ENCODE results near the gene C12orf43.

The C12orf43 gene

DNA sequence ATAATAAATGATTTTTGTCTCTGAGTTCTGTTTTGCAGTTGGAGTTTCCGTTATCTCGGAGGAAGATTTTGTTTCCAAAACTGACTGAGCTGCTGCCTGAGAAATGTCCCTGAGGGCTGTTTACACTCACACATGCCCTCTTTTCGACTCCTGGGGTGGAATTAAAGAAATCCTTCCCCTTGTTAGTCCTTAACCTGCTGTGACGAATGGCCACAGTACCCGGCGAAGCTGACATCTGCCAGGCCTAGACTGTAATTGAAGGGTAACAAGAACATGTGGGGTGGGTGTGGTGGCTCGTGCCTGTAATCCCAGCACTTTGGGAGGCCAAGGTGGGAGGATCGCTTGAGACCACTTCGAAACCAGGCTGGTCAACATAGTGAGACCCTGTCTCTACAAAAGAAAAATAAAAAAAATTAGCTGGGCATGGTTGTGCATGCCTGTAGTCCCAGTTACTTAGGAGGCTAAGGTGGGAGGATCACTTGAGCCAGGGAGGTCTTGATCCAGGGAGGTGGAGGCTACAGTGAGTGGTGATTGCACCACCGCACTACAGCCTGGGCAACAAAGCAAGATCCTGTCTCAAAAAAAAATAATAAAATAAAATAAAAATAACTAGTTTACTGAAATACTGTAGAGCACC lies 14.4 kb upstream of the C12orf43 start:
- DNase-seq (ENCODE audit: low spot score), result no peak

DNA sequence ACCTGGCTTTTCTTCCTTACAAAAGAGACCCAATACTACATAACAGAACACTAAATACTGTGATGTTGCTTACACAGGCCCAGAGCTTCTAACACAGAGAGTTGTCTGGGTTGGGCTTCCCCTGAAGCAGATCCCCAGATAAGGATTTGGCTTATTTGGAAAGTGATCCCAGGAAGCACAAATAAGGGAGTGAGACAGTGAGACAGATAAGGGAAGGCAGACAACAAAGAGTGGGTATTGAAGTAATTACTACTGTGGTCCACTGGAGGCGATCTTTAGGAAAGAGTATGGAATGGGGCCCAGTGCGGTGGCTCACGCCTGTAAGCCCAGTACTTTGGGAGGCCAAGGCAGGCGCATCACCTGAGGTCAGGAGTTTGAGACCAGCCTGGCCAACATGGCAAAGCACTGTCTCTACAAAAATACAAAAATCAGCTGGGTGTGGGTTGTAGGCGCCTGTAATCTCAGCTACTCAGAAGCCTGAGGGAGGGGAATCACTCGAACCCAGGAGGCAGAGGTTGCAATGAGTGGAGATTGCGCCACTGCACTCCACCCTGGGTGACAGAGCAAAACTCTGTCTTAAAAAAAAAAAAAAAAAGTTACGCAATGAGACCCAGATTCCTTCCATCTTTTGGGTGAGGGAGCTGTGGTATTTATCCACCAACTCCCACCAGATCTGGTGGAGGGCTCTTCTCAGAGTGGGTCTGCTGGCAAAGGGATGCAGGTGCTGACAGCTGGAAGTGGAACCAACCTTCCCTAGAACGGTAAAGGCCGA lies 10.2 kb upstream of the C12orf43 start:
- no peak for DNase-seq (ENCODE audit: low spot score)

DNA sequence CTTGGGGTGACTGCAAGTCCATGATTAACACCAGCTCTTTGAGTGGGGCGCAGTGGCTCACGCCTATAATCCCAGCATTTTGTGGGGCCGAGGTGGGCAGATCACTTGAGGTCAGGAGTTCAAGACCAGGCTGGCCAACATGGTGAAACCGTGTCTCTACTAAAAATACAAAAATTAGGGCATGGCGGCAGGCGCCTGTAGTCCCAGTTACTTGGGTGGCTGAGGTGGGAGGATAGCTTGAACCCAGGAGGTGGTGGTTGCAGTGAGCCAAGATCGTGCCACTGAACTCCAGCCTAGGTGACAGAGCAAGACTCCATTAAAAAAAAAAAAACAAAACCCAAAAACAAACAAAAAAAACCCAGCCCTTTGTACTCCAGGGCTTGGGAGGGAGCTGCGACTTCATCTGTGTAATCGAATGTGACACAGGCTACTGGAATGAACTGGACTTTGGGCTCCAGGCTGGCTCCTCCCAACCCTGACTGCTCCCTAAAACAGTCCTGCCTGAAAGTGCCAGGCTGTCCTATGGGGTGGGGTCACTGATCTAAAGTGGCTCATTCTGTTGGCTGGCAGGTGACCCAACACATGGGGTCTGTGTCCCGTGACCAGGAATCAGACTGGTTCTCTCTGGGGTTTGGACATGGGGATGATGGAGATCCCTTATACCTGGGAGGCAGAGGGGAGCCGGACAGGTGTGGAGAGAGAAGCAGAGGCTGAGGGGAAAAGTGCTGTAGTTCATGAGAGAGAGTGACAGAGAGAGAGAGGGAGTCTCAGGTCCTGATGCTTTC lies 9.3 kb upstream of the C12orf43 start:
- DNase-seq (ENCODE audit: low spot score), result no peak

DNA sequence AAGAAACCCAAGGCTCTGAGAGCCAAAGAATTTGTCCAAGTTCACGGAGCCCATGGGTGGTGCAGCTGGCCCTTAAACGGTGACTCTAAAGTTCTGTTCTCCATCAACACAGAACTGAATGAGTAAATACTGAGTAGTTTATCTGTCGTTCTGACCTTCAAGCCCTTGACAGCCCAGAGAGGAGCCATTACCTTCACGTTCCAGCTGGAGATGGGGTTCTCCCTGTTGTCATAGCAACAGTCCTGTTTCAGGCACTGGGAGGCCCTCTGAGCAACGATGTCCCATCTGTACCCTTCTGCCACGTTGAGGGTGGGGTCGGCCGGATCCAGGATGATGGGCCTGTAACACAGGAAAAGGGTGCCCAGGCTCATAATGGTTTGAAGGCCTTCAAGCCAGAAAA lies 7.5 kb upstream of the C12orf43 start:
- DNase-seq (ENCODE audit: low spot score), result no peak

DNA sequence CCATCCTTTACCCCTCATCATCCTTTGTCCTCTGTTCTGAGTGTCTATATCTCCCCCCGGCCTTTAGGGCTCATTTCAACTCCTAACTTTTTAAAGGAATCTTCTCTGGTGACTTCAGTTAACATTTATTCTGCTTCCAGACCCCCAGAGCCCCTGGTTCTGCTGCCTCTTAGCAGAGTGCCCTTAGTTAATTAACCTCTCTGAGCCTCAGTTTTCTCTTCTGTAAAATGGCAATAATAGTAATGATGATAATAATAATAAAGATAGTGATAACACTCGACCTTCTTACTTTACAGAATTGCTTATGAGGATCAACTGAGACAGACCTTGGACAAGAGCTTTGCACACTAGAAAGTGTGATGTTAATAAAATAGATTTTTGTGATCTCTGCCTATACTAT lies 6.4 kb upstream of the C12orf43 start:
- DNase-seq (ENCODE audit: low spot score), result no peak

DNA sequence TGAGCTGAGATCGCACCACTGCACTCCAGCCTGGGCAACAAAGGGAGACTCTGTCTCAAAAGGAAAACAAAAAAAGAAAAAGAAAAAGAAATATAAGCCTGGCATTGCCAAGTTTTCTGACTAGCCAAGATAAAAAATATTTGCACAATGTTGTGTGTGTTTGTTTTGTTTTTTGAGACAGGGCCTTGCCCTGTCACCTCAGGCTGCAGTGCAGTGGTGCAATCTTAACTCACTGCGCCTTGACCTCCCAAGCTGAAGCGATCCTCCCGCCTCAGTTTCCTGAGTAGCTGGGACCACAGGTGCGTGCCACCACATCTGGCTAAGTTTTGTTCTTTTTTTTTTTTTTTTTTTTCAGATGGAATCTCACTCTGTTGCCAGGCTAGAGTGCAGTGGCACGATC lies 5.5 kb upstream of the C12orf43 start:
- no peak for DNase-seq (ENCODE audit: low spot score)

DNA sequence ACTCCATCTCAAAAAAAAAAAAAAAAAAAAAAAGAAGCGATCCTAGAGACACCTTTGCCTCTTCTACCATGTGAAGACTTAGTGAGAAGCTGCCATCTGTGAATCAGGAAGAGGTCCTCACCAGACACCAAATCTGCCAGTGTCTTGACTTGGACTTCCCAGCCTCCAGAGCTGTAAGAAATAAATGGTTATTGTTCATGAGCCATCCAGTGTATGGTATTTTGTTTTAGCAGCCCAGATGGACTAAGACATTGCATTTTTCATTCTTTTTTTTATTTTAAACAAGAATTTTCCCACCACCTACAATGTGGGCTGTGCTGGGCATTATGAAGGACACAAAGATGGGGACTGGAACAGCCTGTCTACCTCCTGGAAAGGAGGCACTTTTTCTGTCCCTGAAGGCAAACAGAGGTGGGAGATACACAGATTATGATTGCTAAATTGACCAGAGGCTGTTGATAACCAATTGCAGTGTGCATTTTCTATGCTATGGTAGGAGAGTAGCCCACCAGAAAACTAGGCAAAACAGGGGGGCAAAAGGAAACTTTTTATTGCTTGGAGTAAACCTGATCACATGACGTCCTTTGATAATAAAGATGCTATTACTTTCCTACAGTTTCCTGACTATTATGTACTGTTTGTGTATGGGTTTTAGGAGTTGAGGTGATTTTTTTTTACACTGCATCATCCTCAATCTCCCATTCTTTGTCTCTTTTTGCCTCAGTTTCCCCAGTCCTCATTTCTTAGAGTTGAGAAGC lies 2.8 kb upstream of the C12orf43 start:
- DNase-seq (ENCODE audit: low spot score), result no peak

DNA sequence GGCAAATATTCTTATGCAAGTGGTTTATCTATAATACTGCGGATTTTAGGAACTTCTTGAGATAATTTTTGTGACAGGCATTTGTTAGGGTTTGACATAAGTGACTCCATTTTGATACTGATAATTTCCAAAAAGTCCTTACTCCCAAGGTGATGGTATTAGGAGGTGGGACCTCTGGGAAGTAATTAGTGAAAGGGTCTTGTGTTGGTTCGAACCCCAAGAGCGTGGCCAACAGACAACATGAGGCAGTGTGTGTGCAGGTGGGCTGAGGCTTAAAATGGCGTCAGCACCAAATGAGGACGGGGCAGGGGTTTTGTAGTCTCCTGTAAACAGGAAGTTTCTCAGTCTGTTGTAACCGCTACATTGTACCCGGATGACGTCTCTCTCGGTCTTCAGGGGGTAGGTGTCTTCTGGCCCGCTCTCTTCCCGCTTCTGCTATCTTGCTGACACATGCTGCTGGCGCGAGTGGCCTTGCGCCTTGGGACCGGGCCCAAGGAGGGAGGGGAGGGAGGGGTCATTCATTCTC lies 1.7 kb upstream of the C12orf43 start:
- DNase-seq (ENCODE audit: low spot score), result no peak

DNA sequence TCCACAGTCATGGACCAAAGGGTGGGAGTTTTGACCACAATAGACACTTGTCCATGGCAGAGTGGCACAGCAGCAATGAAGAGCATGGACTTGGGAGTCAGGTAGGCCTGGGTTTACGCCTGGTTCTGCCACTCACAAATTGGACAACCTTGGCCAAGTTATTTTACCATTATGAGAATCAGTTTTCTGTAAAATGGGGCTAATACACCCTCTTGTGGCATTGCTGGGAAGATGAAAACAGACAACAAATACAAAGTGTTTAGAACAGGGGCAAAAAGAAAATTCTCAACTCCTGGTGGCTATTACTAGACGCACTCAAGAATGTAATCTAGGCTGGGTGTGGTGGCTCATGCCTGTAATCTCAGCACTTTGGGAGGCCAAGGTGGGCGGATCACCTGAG lies 2.6 kb downstream of the C12orf43 start:
- DNase-seq (ENCODE audit: low spot score), result no peak

DNA sequence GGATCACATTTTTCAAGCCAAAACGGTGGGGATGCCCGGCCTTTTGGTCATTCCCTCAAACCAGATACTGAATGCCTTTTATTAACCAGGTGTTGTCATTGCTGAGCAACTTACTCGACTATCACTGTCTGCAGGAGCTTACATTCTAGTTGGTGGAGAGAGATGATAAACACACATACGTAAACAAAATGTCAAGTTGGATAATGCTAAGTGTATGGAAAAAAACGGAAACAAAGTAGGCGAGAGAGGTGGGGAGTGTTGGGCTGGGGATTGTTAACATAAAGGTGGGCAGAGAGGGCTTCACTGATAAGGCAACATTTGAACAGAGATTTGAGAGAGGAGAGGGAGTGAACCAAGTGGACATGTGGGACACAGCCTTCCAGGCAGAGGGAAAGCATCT lies 4.5 kb downstream of the C12orf43 start:
- DNase-seq (ENCODE audit: low spot score), result no peak

DNA sequence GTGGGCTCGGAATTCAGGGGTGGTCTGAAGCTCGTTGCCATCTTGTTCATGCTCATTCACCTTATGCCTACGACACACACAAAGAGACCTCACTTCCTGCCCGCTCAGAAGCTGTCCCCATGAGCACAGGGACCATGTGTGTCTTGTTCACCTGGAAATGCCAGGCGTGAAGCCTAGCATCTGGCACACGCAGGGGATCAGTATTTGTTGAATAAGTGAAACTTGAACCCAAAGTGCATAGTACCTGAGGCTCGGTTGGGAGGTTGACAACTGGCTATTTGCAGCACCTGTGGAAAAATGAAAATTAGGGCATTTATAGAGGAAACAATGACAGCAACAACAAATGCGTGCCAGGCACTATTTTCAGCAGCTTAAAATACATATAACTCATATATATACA lies 5.4 kb downstream of the C12orf43 start:
- DNase-seq (ENCODE audit: low spot score), result no peak

DNA sequence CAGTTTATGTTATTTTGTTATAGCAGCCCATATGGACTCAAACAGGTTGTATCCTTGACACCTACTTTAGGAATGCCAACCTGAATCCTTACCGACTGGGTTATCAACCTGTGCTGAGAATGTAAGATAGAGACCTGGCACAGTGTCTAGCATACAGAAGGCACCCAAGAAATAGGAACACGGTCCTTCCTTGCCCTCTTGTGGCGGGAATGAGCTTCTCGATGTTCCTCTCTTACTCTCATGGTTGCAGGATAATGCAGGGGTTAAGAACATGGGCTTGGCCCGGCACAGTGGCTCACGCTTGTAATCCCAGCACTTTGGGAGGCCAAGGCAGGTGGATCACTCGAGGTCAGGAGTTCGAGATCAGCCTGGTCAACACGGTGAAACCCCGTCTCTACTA lies 6.5 kb downstream of the C12orf43 start:
- DNase-seq (ENCODE audit: low spot score), result peak; percentile 46

DNA sequence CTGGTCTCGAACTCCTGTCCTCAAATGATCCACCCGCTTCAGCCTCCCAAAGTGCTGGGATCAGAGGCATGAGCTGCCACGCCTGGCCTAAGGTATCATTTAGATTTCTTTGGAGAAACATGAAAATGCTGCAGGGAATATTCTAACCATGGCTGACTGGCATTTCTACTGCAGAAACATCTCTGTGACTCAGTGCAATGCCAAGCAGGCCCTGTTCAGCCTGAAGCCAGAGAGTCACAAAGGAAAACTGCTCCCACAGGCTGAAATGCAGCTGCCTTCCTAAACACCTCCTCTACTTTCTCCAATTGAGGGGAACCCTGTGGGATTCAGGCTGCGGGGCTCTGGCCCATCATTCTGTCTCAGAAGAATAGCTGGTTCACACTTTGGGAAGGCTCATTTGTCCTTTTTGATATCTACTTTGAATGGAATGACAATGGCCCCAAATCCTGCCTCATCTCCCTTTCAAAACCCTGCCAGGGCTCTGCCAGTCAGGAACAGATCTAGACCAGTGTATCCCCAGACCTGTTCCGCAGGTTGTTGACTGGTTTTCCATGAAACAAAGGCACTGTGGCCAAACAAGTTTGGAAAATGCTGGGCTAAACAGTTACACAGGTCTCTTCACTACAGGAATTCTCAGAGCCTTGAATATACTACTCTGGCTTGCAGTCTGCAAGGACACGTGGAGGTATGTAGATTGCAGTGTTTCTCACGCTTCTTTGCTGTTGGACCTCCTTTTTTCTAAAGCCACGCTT lies 7.8 kb downstream of the C12orf43 start:
- DNase-seq (ENCODE audit: low spot score), result no peak

DNA sequence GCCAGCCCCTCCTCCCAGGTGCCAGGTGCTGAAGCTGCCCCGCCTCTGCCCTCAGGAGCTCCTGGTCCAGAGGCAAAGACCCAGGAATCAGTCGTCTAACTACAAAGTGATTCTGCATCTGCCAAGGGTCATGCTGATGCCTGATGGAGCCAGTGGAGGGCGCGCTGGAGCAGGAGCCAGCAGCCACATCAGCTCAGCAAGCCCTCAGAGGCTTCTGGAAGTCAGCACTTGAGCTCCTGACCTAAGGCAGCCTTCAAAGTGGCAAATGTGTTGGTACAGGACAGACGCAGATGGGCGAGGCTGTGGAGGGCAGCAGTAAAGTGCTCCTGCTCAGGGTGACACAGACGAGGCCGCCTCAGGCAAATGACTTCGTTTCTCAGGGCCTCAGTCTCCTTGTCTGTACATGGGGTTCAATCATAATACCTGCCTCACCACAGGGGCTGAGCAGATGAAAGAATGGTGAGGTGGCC lies 10.9 kb downstream of the C12orf43 start:
- peak; percentile 64 for DNase-seq (ENCODE audit: low spot score)

DNA sequence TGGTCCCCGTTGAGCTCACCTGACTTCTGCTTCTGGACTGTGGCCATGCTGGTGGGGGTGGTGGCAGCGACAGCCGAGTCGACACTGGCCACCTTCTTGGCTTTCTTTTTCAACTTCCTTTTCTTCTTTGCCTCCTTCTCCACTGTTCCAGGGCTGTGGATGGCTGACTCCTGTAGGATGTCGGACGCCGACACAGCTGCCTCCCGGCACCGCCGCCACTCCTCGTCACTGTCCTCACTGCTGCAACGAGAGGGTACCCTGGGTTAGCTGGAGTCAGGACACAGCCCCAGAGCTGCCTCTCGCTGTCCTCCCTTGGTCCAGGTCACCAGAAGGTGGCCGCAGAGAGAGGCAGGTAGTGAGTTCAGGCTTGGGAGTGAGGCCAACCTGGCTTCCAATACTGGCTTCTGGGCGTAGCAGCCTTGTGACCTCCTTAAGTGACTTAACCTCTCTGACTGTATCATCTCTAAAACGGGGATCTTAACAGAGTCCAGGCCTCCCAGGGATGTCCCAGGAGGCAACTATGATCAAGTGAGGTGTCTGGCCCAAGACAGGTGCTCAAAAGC lies 12.0 kb downstream of the C12orf43 start:
- DNase-seq (ENCODE audit: low spot score), result no peak

DNA sequence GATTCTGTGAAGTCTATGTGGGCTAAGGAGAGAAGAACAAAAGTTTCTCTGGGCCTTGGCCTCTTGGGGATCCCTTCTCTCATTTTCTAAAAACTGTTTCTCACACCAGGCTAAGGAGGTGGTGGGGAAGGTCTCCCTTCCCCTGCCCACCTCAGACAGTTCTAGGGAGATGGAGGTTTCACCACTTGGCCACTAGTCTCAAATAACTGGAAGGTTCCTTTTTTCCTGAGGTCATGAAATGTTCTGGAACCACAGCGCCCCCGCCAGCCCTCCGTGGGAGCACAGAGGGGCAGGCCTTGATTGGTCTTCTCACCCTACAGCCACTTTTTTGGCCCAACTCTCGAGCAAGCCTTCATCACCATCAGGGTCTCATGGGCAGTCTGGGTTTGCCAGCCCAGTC lies 12.6 kb downstream of the C12orf43 start:
- DNase-seq (ENCODE audit: low spot score), result no peak

DNA sequence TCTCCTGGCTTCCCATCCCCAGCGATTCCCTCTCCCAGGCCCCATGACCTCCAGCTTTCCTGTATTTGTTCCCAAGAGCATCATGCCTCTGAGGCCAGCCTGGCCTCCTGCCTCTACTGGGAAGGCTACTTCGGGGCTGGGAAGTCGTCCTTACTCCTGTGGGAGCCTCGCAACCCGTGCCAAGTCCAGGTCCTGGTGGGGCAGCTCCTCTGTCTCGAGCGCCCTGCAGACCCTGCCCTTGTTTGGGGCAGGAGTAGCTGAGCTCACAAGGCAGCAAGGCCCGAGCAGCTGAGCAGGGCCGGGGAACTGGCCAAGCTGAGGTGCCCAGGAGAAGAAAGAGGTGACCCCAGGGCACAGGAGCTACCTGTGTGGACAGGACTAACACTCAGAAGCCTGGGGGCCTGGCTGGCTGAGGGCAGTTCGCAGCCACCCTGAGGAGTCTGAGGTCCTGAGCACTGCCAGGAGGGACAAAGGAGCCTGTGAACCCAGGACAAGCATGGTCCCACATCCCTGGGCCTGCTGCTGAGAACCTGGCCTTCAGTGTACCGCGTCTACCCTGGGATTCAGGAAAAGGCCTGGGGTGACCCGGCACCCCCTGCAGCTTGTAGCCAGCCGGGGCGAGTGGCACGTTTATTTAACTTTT lies 14.3 kb downstream of the C12orf43 start:
- no peak for DNase-seq (ENCODE audit: low spot score)

DNA sequence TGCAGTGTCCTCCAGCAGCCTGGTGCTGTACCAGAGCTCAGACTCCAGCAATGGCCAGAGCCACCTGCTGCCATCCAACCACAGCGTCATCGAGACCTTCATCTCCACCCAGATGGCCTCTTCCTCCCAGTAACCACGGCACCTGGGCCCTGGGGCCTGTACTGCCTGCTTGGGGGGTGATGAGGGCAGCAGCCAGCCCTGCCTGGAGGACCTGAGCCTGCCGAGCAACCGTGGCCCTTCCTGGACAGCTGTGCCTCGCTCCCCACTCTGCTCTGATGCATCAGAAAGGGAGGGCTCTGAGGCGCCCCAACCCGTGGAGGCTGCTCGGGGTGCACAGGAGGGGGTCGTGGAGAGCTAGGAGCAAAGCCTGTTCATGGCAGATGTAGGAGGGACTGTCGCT lies 15.2 kb downstream of the C12orf43 start:
- no peak for DNase-seq (ENCODE audit: low spot score)

DNA sequence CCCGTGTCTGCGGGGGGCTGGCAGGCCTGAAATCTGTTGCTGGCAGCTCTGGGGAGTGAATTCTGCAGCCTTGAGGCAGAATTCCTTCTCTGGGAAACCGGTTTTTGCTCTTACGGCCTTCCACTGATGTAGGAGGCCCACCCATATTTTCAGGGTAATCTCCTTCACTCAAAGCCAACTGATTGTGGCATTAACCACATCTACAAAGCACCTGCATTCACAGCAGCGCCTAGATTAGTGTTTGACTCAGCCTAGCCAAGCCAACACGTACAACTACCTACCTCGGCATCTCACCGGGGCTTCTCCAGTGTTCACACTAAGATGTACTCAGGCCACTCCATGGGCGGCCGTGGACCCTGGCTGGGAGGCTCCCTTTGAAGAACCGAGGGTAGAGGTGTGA lies 15.8 kb downstream of the C12orf43 start:
- no peak for DNase-seq (ENCODE audit: low spot score)
